Measurements from ENCODE around the gene TRAPPC2L. TPM values are rescaled to one million over a fixed set of nuclear protein-coding genes. Genes with fewer than 3 reads are reported as not detected.

The TRAPPC2L gene
- total RNA-seq, 6 donors from 2014 or later, result 10.9 to 62.5 (median 32.4) TPM

GRCh38 chr16:88856122-88856827 is 652 bp upstream of the TRAPPC2L start:
- peak overlapping the region; percentile 70 to 100 (median 88) for H3K4me3 ChIP-seq
- peak overlapping the region; percentile 65 to 91 (median 82) for H3K27ac ChIP-seq
- H3K4me1 ChIP-seq, result peaks cover 27 to 48% (median 39%) of the 10 kb centered on the region in 4 donors
- H3K9me3 ChIP-seq, result no peaks in the 10 kb centered on the region
- no peak for TF ChIP-seq POLR2AphosphoS5 (IDR thresholded peaks at IDR 0.05)
- no peak for TF ChIP-seq CTCF (IDR thresholded peaks at IDR 0.05)
- no peak for TF ChIP-seq EP300 (IDR thresholded peaks at IDR 0.05)
- TF ChIP-seq POLR2A (IDR thresholded peaks at IDR 0.05), result no peak
- WGBS, 2 donors, result 18 to 20% methylated on average over 13 to 30 of the region's 53 CpGs
- peak in 1 of 2 donors; percentile 86 for DNase-seq
- H3K36me3 ChIP-seq, result peaks cover 0 to 26% (median 20%) of the 10 kb centered on the region in 4 donors
- ATAC-seq (ENCODE audit: low FRiP score in 2 of 2), result peak in 1 of 2 donors; percentile 57
- H3K27me3 ChIP-seq, result no peaks in the 10 kb centered on the region

- Histone ChIP-seq H3K4me3 (peak overlapping the region; percentile 57 to 100 (median 88)), H3K4me1 (peaks cover 27 to 48% (median 39%) of the 10 kb centered on the region in 4 donors), H3K27ac (peak overlapping the region; percentile 65 to 91 (median 82)), H3K27me3 (no peaks in the 10 kb centered on the region), H3K9me3 (no peaks in the 10 kb centered on the region), H3K36me3 (peaks cover under 1 to 42% (median 31%) of the 10 kb centered on the region in 4 donors)
- 20 to 22% methylated on average over 10 to 11 of the region's 12 CpGs for WGBS, 2 donors
- DNase-seq (peak; percentile 82 to 83), ATAC-seq (ENCODE audit: low FRiP score in 2 of 2) (peak; percentile 79 to 81)
- TF ChIP-seq POLR2A (IDR thresholded peaks at IDR 0.05) (no peak), CTCF (IDR thresholded peaks at IDR 0.05) (peak; percentile 49 to 72 (median 58))
Measured at GRCh38 chr16:88857728-88858339, 907 bp downstream of the TRAPPC2L start.

- Histone ChIP-seq H3K36me3 (peaks cover 3 to 46% (median 34%) of the 10 kb centered on the region in 4 donors), H3K4me1 (peaks cover 21 to 34% (median 26%) of the 10 kb centered on the region in 4 donors), H3K4me3 (no peak overlapping the region), H3K27me3 (no peaks in the 10 kb centered on the region), H3K27ac (no peak overlapping the region), H3K9me3 (no peaks in the 10 kb centered on the region)
- WGBS, 2 donors, result 87% methylated on average over 20 of the region's 20 CpGs
- DNase-seq, result no peak
- ATAC-seq (ENCODE audit: low FRiP score in 2 of 2), result no peak
- TF ChIP-seq CTCF (IDR thresholded peaks at IDR 0.05), result no peak
- no peak for TF ChIP-seq EP300 (IDR thresholded peaks at IDR 0.05)
- no peak for TF ChIP-seq POLR2AphosphoS5 (IDR thresholded peaks at IDR 0.05)
- TF ChIP-seq POLR2A (IDR thresholded peaks at IDR 0.05), result no peak
Measured at GRCh38 chr16:88859381-88860091, 2.6 kb downstream of the TRAPPC2L start.

GRCh38 chr16:88861359-88861758 is 4.4 kb downstream of the TRAPPC2L start:
- DNase-seq (peak in 1 of 2 donors; percentile 72), ATAC-seq (ENCODE audit: low FRiP score in 2 of 2) (no peak)
- TF ChIP-seq POLR2AphosphoS5 (IDR thresholded peaks at IDR 0.05), result no peak
- no peak for TF ChIP-seq EP300 (IDR thresholded peaks at IDR 0.05)
- no peak for TF ChIP-seq POLR2A (IDR thresholded peaks at IDR 0.05)
- no peak for TF ChIP-seq CTCF (IDR thresholded peaks at IDR 0.05)
- Histone ChIP-seq H3K27ac (no peak overlapping the region), H3K4me3 (no peak overlapping the region), H3K9me3 (no peaks in the 10 kb centered on the region), H3K4me1 (peaks cover 7 to 16% (median 9%) of the 10 kb centered on the region in 4 donors), H3K27me3 (no peaks in the 10 kb centered on the region), H3K36me3 (peaks cover 3 to 46% (median 34%) of the 10 kb centered on the region in 4 donors)
- WGBS, 2 donors, result 97 to 100% methylated on average over 4 to 18 of the region's 19 CpGs

Data from upper lobe of left lung (tissue), 6 donors.